C4-2B (cell line): ENCODE results near the gene BMP4.
A peak's percentile ranks its signal among the peaks of the same experiment; 100 is the strongest.

Experiments used
- H3K27ac ChIP-seq: fragments of 450-650 bp; 2 replicates; pipeline ENCODE4 v1.5.1; 2017
- ZFX ChIP-seq: fragments of 450-650 bp; IDR thresholded peaks from 2 replicates; pipeline ENCODE4 v1.6.1; 2017
- TF ChIP-seq, protein P1 (sequence below): fragments of 450-650 bp; conservative IDR thresholded peaks from 2 replicates; pipeline ENCODE4 v1.5.1; 2017; ENCODE audit warnings: mild to moderate bottlenecking

The BMP4 gene

DNA sequence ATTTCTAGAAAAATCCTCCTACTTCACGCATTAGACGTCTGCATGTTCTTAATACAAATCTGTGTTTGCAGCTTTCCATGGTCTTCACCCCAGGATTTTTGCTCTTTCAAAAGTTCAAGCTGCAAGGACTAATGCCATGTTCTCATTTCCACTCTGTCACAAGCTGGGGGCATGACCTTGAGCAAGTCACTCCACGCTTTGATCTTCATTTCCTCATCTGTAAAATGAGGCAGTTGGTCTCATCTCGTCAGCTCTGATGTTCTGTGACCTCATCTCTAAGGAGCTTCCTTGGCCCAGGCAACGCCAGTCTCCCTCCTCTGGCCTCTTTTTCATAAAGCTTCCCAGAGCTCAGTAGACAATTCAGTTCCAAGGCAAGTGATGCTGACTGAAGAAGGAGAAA lies 18.8 kb upstream of the BMP4 start:
- TF ChIP-seq, protein P1, sequence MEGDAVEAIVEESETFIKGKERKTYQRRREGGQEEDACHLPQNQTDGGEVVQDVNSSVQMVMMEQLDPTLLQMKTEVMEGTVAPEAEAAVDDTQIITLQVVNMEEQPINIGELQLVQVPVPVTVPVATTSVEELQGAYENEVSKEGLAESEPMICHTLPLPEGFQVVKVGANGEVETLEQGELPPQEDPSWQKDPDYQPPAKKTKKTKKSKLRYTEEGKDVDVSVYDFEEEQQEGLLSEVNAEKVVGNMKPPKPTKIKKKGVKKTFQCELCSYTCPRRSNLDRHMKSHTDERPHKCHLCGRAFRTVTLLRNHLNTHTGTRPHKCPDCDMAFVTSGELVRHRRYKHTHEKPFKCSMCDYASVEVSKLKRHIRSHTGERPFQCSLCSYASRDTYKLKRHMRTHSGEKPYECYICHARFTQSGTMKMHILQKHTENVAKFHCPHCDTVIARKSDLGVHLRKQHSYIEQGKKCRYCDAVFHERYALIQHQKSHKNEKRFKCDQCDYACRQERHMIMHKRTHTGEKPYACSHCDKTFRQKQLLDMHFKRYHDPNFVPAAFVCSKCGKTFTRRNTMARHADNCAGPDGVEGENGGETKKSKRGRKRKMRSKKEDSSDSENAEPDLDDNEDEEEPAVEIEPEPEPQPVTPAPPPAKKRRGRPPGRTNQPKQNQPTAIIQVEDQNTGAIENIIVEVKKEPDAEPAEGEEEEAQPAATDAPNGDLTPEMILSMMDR = no peak
- TF ChIP-seq ZFX = no peak
- no peak overlapping the region for H3K27ac ChIP-seq

DNA sequence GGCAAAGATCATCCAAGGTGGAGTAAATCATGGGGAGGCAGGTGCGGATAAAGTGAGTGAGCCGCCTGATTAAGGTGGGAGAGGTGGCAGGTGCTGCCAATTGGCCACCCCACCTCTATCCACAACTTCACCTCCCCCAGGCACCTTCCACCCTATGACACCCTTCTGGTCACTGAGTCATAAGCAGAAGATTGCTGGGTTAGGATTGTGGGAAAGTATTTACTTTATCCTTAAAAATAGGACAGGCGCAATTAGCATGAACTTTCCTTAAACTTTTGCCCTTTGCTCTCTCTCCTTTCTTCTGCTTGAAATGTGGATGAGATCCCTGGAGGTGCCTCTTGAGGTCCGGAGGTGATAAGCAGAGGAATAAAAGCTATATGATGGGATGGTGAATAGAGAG lies 14.9 kb upstream of the BMP4 start:
- TF ChIP-seq ZFX = no peak
- TF ChIP-seq, protein P1 = no peak
- no peak overlapping the region for H3K27ac ChIP-seq

DNA sequence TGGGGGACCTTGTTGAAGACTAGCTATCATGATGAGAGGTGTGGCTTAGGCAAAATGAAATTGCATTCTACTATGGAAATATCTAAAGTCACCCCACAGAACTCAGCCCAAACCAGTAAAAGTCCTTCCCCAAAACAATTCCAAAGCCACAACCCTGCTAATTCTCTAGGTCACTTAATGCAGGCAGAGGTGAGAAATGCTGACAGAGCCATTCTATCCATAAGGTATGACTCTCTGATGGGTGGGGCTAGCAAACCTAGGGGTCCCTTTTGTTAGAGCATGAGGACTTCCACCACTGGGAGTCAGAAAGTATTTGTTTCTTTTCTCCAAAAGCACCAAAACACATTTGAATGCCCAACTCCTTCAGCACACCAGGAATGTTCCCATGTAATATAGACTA lies 12.7 kb upstream of the BMP4 start:
- H3K27ac ChIP-seq = no peak overlapping the region

DNA sequence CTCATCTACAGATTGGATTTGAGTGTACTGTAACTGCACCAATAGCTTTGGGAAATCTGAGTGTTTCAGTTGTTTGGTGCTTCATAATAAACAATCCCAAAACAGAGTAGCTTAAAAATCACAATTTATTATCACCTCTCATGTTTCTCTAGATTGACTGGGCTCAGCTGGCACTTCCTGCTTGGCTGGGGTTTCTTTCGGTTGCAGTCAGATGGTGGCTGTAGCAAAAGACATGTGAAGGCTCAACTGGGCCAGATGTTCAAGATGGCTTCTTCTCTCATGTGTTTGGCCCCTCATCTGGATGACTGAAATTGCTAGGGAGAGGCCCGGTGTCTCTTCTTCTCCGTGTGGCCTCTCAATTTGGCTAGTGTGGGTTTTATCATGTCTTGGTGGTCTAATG lies 12.1 kb upstream of the BMP4 start:
- no peak overlapping the region for H3K27ac ChIP-seq
- no peak for TF ChIP-seq ZFX
- TF ChIP-seq, protein P1 = no peak

More for the DNA sequence above, 12.7 kb upstream of the BMP4 start:
- TF ChIP-seq, protein P1 = no peak
- TF ChIP-seq ZFX = no peak

DNA sequence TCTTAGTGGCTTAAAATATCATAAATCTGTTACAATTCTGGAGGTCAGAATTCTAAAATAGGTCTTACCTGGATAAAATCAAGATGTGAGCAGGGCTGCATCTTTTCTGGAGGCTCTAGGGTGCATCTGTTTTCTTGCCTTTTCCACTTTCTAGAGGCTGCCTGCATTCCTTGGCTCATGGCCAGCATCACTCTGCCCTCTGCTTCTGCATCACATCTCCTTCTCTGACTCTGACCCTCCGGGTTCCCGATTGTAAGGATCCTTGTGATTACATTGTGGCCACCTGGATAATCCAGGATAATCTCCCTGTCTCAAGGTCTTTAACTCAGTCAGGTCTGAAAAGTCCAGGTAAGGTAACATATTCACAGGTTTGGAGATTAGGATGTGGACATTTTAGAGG lies 11.0 kb upstream of the BMP4 start:
- H3K27ac ChIP-seq = no peak overlapping the region
- TF ChIP-seq, protein P1 = no peak
- no peak for TF ChIP-seq ZFX

DNA sequence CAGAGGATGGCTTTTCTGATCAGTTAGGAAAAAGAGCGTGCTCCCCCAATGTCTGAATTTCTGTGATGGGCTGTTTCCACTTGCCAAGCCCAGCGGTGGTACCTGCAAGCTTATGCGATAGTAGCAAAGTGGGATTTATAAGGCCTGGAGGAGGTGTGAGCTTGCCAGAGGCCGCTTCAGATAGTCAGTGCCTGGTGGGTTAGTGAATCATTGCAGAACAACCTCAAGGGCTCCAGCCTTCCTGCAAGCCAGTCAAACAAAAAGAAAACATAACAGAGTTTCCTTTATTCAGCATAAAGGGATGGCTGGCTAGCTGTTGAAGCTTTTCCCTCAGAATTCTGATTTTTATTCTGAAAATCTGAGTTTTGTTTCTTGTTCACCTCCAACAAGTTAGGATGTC lies 7.6 kb upstream of the BMP4 start:
- TF ChIP-seq, protein P1 = no peak
- no peak for TF ChIP-seq ZFX
- no peak overlapping the region for H3K27ac ChIP-seq

DNA sequence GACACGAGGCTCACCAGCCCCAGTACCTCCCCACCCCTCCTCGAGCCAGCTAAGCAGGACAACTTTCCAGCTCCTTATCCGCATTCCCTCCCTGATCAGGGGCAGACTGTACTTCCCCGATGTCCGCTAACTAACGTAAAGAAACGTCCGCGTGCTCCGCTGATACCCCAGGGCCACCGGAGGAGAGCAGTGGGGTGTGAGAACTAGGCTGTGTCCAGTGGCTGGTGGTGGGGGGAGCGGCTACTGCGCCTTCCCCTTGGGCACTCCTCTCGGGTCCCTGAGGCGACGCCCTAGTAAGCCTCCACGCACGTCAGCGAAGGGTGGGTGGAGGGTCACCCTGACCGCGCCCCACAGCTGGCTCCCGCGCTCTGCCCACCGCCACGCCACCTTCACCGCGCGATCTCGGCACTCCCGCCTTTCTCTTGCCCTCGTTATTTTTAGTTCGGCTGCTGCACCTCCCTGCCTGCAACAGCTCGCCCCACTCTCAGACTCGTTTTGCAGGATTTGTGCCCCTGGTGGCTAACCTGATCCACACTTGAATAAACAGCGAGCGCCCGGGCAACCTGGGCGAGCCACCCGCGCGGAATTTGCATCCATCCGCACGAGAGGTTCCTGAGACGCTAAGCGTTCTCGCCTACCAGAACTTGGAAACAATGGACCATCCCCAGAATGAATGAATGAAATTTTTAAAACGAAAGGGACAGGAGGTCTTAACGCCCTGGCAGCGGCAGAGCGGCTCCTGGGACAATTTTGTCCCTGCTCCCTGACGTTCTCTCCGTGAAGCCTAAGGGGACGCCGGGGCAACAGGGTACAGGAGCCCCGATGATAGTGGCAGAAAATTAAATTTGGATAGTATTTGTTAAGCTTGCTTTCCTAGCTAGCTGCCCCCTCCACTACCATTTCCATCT lies 6.9 kb upstream of the BMP4 start:
- H3K27ac ChIP-seq = no peak overlapping the region
- TF ChIP-seq ZFX = no peak
- TF ChIP-seq, protein P1 = peak; percentile 83
